Measurements from ENCODE around the gene SPEG. TPM values are rescaled to one million over a fixed set of nuclear protein-coding genes. Genes with fewer than 3 reads are reported as not detected.

SPEG gene
- total RNA-seq, 6 experiments from 2014 or later, result 0.24 to 1.5 (median 0.48) TPM

DNA sequence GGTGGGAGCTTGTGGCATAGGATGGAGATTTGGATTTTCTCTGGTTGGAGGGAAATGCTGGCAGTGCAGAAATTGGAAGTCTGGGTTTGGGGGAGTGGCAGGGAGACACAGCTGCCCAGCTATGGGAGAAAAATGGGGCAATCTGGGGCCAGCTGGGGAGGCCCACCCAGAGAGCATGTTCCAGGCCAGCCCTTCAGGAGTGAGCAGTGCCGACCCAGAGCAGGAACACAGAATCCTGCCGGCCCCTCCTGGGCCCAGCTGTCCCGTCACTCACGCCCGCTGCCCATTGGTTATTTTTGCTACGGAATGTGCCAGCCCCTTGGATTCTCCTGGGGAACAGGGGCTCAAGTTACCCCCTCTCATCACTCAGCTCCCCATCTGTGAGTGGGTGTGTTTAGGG, 4.9 kb downstream of the SPEG start:
- Histone ChIP-seq H3K4me3 (no peak overlapping the region), H3K27me3 (peaks cover 0 to 8% of the 10 kb centered on the region in 2 donors), H3K36me3 (no peaks in the 10 kb centered on the region), H3K9me3 (no peaks in the 10 kb centered on the region), H3K27ac (no peak overlapping the region), H3K4me1 (peaks cover 0 to 10% (median 0%) of the 10 kb centered on the region in 4 donors)
- TF ChIP-seq, protein P1, sequence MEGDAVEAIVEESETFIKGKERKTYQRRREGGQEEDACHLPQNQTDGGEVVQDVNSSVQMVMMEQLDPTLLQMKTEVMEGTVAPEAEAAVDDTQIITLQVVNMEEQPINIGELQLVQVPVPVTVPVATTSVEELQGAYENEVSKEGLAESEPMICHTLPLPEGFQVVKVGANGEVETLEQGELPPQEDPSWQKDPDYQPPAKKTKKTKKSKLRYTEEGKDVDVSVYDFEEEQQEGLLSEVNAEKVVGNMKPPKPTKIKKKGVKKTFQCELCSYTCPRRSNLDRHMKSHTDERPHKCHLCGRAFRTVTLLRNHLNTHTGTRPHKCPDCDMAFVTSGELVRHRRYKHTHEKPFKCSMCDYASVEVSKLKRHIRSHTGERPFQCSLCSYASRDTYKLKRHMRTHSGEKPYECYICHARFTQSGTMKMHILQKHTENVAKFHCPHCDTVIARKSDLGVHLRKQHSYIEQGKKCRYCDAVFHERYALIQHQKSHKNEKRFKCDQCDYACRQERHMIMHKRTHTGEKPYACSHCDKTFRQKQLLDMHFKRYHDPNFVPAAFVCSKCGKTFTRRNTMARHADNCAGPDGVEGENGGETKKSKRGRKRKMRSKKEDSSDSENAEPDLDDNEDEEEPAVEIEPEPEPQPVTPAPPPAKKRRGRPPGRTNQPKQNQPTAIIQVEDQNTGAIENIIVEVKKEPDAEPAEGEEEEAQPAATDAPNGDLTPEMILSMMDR (IDR thresholded peaks at IDR 0.05), result no peak
- no peak for TF ChIP-seq POLR2A (IDR thresholded peaks at IDR 0.05)
- DNase-seq (no peak), ATAC-seq (no peak)
- intact Hi-C loops (cut with DNase I), result no loop called here
- 100% methylated on average over 1 of the region's 6 CpGs for WGBS (ENCODE audit: insufficient coverage, low coverage, low lambda C conversion rate, missing lambda C conversion rate)

DNA sequence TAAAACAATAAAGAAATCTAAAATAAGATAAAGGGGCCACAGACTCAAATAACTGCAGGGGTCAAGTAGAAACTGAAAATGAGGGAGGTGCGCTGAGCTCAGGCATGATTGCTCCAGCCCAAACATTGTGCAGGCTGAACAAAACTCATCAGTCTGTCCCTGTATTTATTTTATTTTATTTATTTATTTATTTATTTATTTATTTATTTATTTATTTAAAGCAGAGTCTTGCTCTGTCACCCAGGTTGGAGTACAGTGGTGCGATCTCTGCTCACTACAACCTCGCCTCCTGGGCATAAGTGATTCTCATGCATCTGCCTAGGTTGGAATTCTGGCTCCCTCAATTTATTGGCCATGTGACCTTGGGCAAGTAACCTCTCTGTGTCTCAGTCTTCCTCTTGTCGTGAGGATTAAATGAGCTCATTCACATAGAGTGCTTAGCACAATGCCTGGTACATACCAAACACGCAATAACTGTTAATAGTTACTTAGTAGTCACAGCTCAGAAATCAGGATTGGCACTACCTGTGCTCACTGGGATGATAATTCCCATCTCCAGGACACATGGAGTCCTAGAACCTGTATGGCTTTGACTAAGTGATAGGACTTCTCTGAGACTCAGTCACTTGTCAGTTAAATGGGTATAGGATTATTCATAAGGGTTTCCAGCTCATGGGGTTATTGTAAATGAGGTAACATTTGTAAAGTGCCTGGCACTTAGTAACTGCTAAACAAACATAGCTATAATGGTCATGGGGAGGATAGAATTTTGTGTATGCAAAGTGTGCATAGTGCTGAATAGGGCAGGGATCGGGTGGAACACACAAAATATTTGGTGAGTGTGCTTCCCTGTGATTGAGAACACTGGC, 6.0 kb downstream of the SPEG start:
- Histone ChIP-seq H3K27ac (no peak overlapping the region), H3K4me3 (no peak overlapping the region), H3K27me3 (peaks cover 0 to 8% of the 10 kb centered on the region in 2 donors), H3K4me1 (peaks cover 0 to 3% (median 0%) of the 10 kb centered on the region in 4 donors), H3K36me3 (no peaks in the 10 kb centered on the region), H3K9me3 (no peaks in the 10 kb centered on the region)
- DNase-seq, result no peak
- WGBS (ENCODE audit: insufficient coverage, low coverage, low lambda C conversion rate, missing lambda C conversion rate), result 69% methylated on average over 6 of the region's 6 CpGs
- intact Hi-C loops (cut with DNase I), result no loop called here
- TF ChIP-seq, protein P1 (IDR thresholded peaks at IDR 0.05), result no peak
- TF ChIP-seq POLR2A (IDR thresholded peaks at IDR 0.05), result no peak
- ATAC-seq, result no peak

DNA sequence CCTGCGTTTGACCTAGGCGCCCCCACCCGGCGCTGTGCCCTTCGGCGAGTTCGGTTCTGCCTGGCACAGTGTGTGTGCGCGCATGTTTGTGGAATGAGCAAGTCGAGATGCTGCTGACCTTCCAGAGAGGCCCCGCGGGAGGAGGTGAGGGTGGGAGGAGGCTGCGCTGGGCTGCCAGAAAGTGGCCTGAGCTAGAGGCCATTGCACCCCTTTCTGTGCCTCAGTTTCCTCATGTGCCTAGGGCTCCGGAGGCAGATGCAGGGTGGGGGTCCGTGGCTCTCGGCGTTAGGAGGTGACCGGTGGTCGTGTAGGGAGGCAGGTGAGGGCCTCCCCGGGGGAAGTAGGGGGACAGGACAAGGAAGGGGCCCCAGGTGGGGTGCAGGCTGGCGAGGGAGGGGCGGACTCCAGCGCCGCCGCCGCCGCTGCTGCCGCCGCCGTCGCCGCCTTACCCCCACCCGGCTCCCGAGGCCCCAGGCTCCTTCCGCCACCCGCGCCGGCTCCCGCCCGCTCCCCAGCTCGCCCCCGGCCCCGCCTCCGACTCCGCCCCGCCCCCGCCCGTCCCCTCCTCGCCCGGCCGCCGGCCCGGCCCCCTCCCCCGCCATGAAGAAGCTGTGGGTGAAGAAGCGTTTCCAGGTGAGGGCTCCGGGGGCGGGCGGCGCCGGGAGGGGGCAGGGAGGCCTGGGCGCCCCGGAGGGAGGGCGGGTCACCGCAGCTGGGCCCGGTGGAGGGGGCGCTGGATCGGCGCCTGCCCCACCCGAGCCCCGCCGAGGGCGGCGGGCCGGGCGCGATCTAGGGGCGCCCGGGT, 7.0 kb downstream of the SPEG start:
- Histone ChIP-seq H3K4me1 (peaks cover 0 to 3% (median 0%) of the 10 kb centered on the region in 4 donors), H3K9me3 (no peaks in the 10 kb centered on the region), H3K27me3 (peaks cover 0 to 8% of the 10 kb centered on the region in 2 donors), H3K27ac (no peak overlapping the region), H3K36me3 (no peaks in the 10 kb centered on the region), H3K4me3 (peak overlapping the region in 2 of 3 donors; percentile 32 to 46)
- DNase-seq (no peak), ATAC-seq (peak in 2 of 4 donors; percentile 5 to 13)
- intact Hi-C loops (cut with DNase I), result no loop called here
- WGBS (ENCODE audit: insufficient coverage, low coverage, low lambda C conversion rate, missing lambda C conversion rate), result 3% methylated on average over 19 of the region's 78 CpGs
- TF ChIP-seq POLR2A (IDR thresholded peaks at IDR 0.05), result no peak
- TF ChIP-seq, protein P1 (IDR thresholded peaks at IDR 0.05), result no peak

DNA sequence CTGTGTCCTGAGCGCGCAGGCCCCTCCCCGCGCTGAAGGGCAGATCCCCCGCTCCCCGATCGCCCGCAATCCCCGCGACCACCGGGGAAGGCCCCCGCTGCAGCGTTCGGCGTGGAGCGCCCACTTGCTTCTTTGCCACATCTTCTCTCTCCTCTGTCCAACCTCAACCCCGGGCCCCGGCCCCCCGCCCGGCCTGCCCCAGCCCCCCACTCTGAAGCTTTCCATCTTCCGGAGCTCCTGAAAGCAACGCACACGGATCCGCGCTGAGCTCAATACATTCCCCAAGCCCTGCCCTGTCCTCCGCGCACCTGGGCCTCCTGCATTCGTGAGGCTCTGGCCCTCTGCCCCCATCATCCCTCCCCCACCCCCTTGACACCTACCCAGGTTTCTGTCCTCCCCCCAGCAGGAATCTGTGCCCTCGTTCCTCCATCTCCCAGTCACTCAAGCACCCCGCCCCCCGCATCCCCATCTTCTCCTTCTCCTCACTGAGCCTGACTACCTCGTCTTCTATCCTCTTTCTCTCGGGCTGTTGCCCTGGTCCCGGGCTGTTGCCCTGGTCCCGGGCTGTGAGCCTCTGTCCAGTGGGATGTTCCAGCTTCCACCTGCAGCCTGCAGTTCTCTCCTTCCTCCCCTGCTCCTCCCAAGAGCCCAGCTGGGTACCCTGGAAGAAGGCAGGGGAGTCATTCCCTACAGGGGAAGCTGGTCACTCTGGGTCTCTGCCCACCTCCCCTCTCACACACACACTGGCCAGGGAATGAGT, 7.8 kb downstream of the SPEG start:
- WGBS (ENCODE audit: insufficient coverage, low coverage, low lambda C conversion rate, missing lambda C conversion rate), result 9% methylated on average over 19 of the region's 35 CpGs
- ATAC-seq, result no peak
- Histone ChIP-seq H3K4me1 (peaks cover 0 to 3% (median 0%) of the 10 kb centered on the region in 4 donors), H3K4me3 (peak overlapping the region in 2 of 3 donors; percentile 32 to 46), H3K27ac (no peak overlapping the region), H3K27me3 (peaks cover 0 to 8% of the 10 kb centered on the region in 2 donors), H3K36me3 (no peaks in the 10 kb centered on the region), H3K9me3 (no peaks in the 10 kb centered on the region)
- intact Hi-C loops (cut with DNase I), result no loop called here
- no peak for DNase-seq
- no peak for TF ChIP-seq POLR2A (IDR thresholded peaks at IDR 0.05)
- TF ChIP-seq, protein P1 (IDR thresholded peaks at IDR 0.05), result no peak

All from right lobe of liver (tissue), 6 donors.